OCI-LY3 (cell line): Measurements from ENCODE around the gene PTN.
"Not testable (repeated sequence)": the region's sequence is repeated elsewhere in the genome, so short reads cannot be mapped to it uniquely, and the experiment has no call there.

Experiments
- H2AFZ ChIP-seq: fragments of 200-600, 300-600 bp; shearing (Covaris generic); 2 replicates; pipeline ENCODE4 v1.6.0; 2014; ENCODE audit warnings: antibody characterized with exemption, low read depth, low read length
- H3K27ac ChIP-seq: fragments of 200-600, 300-600 bp; sonication (generic); 2 replicates; pipeline ENCODE4 v1.5.1; 2014; ENCODE audit warnings: mild to moderate bottlenecking, low read length, moderate library complexity, mixed read lengths
- H3K27me3 ChIP-seq: fragments of 200-600, 300-600 bp; sonication (generic); 2 replicates; pipeline ENCODE4 v1.6.1; 2014; ENCODE audit warnings: low read depth, low read length, mixed read lengths
- H3K36me3 ChIP-seq: fragments of 200-600, 300-600 bp; sonication (generic); replicated peaks from 2 replicates; pipeline ENCODE3; 2014; ENCODE audit warnings: low read depth, low read length, mixed read lengths
- H3K4me1 ChIP-seq: fragments of 300-600, 200-600 bp; sonication (generic); 2 replicates; pipeline ENCODE4 v1.6.1; 2014; ENCODE audit warnings: low read length, mixed read lengths
- H3K4me2 ChIP-seq: fragments of 200-600, 300-600 bp; sonication (generic); 2 replicates; pipeline ENCODE4 v1.6.1; 2014; ENCODE audit warnings: low read length, mixed read lengths
- H3K4me3 ChIP-seq: fragments of 300-600, 200-600 bp; sonication (generic); 2 replicates; pipeline ENCODE4 v1.5.1; 2014; ENCODE audit warnings: antibody characterized with exemption, mild to moderate bottlenecking, low read length, moderate library complexity
- H3K79me2 ChIP-seq: fragments of 300-600, 200-600 bp; shearing (Covaris generic); 2 replicates; pipeline ENCODE4 v1.6.1; 2014; ENCODE audit warnings: mild to moderate bottlenecking, low read length, mixed read lengths
- H3K9ac ChIP-seq: fragments of 300-600, 200-600 bp; shearing (Covaris generic); 2 replicates; pipeline ENCODE4 v1.6.0; 2014; ENCODE audit warnings: mild to moderate bottlenecking, low read length, moderate library complexity
- H3K9me3 ChIP-seq: fragments of 200-600, 300-600 bp; shearing (Covaris generic); 2 replicates; pipeline ENCODE4 v1.6.1; 2014; ENCODE audit warnings: low read length, mixed read lengths; ENCODE audit not compliant: insufficient read depth
- H4K20me1 ChIP-seq: fragments of 200-600, 300-600 bp; sonication (generic); 2 replicates; pipeline ENCODE4 v1.6.1; 2016; ENCODE audit warnings: low read length, mixed read lengths; ENCODE audit not compliant: insufficient read depth
- EZH2phosphoT487 ChIP-seq: fragments of 200-600 bp; shearing (Covaris generic); IDR thresholded peaks from 2 replicates; pipeline ENCODE4 v1.6.1; 2018; ENCODE audit warnings: antibody characterized with exemption, mixed run types, low read depth
- TF ChIP-seq, protein P1 (sequence below): fragments of 200-600, 300-600 bp; sonication (generic); IDR thresholded peaks from 2 replicates; pipeline ENCODE4 v1.5.1; 2014; ENCODE audit warnings: antibody characterized with exemption, low read length, low read depth

The PTN gene

DNA sequence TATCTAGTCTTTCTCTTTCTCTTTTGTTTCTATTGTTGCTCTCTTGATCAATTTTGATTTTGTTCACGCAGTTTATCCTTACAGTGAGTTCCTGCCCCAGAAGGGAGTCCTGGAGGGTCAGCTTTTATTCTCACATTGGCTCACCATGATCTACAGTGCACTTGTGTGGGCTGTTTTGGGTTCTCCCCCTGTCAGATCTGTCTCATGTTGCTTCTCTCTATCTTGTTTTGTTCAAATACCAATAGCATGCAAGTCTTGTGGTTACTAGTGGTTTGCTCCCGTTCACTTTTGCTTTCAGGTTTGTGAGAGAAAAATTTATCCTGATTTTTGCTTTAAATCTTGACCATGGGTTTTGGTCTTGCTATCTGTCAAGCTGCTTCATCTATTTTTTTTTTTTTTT lies 74.3 kb downstream of the PTN start:
- Histone ChIP-seq H3K27ac (no peak overlapping the region), H2AFZ (no peak overlapping the region), H3K4me2 (no peak overlapping the region), H3K36me3 (no peaks in the 10 kb centered on the region), H3K27me3 (no peaks in the 10 kb centered on the region), H3K79me2 (no peaks in the 10 kb centered on the region), H3K9me3 (no peaks in the 10 kb centered on the region), H4K20me1 (no peaks in the 10 kb centered on the region), H3K4me3 (no peak overlapping the region), H3K4me1 (no peaks in the 10 kb centered on the region), H3K9ac (no peak overlapping the region)
- no peak for TF ChIP-seq EZH2phosphoT487
- TF ChIP-seq, protein P1, sequence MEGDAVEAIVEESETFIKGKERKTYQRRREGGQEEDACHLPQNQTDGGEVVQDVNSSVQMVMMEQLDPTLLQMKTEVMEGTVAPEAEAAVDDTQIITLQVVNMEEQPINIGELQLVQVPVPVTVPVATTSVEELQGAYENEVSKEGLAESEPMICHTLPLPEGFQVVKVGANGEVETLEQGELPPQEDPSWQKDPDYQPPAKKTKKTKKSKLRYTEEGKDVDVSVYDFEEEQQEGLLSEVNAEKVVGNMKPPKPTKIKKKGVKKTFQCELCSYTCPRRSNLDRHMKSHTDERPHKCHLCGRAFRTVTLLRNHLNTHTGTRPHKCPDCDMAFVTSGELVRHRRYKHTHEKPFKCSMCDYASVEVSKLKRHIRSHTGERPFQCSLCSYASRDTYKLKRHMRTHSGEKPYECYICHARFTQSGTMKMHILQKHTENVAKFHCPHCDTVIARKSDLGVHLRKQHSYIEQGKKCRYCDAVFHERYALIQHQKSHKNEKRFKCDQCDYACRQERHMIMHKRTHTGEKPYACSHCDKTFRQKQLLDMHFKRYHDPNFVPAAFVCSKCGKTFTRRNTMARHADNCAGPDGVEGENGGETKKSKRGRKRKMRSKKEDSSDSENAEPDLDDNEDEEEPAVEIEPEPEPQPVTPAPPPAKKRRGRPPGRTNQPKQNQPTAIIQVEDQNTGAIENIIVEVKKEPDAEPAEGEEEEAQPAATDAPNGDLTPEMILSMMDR, result no peak

DNA sequence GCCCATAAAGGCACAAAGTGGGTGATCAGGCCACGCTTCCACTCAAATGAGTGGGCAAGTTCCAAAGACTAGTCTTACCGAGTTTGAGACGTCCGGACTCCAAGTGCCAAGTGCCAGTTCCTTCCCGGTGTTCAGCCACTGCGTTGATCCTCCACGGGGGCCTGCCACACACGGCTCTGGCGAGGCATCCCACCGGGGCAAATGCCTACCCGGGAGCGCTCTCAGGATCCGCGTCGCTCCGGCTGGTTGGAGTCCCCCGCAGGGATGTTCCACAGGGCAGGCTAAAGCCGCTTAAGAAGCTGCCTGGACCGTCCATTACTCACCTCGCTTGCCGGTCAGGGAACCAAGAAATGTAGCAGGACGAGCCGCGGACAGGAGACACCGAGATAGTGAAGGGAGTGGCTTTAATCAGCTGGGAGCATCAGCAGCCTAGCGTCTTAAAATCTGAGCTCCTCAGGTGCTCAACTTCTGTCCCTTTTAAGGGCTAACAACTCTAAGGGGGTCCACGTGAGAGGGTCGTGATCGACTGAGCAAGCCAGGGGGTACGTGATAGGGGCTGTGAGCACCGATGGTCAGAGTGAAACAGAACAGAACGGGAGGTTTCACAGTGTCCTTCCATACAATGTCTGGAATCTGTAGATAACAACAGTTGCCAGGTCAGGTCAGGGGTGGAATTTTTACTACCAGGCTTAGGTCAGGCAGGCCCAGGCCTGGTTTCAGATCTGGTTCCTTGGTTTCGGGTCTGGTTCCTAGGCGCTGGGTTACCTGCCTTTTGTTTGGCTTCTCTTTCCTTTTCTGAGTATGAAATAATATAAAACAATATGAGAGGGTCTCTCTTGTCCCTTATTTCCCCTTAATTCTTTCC lies 75.3 kb downstream of the PTN start:
- not testable (repeated sequence) for H3K9ac ChIP-seq, H3K27ac ChIP-seq, H4K20me1 ChIP-seq, H3K27me3 ChIP-seq, H2AFZ ChIP-seq, H3K36me3 ChIP-seq, H3K9me3 ChIP-seq, H3K4me1 ChIP-seq, H3K79me2 ChIP-seq, H3K4me3 ChIP-seq, H3K4me2 ChIP-seq

GRCh38 chr7:137266764-137267163 lies 76.8 kb downstream of the PTN start:
- Histone ChIP-seq H3K9me3 (no peaks in the 10 kb centered on the region), H3K9ac (no peak overlapping the region), H3K36me3 (no peaks in the 10 kb centered on the region), H3K27me3 (no peaks in the 10 kb centered on the region), H3K4me3 (no peak overlapping the region), H4K20me1 (no peaks in the 10 kb centered on the region), H3K4me1 (no peaks in the 10 kb centered on the region), H2AFZ (no peak overlapping the region), H3K4me2 (no peak overlapping the region), H3K27ac (no peak overlapping the region), H3K79me2 (no peaks in the 10 kb centered on the region)
- TF ChIP-seq EZH2phosphoT487, result no peak
- TF ChIP-seq, protein P1, result no peak

GRCh38 chr7:137265480-137265879 lies 78.1 kb downstream of the PTN start:
- H3K79me2 ChIP-seq, H3K27ac ChIP-seq, H3K36me3 ChIP-seq, H2AFZ ChIP-seq, H3K9me3 ChIP-seq, H3K4me3 ChIP-seq, H3K4me2 ChIP-seq, H3K27me3 ChIP-seq, H3K4me1 ChIP-seq, H3K9ac ChIP-seq, H4K20me1 ChIP-seq: not testable (repeated sequence)

DNA sequence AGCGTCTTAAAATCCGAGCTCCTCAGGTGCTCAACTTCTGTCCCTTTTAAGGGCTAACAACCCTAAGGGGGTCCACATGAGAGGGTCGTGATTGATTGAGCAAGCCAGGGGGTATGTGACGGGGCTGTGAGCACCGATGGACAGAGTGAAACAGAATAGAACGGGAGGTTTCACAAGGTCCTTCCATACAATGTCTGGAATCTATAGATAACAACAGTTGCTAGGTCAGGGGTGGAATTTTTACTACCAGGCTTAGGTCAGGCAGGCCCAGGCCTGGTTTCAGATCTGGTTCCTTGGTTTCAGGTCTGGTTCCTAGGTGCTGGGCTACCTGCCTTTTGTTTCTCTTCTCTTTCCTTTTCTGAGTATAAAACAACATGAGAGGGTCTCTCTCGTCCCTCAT lies 80.9 kb downstream of the PTN start:
- Histone ChIP-seq H3K27me3 (no peaks in the 10 kb centered on the region), H3K9ac (no peak overlapping the region), H3K4me2 (no peak overlapping the region), H2AFZ (no peak overlapping the region), H3K9me3 (no peaks in the 10 kb centered on the region), H3K79me2 (no peaks in the 10 kb centered on the region), H3K4me1 (no peaks in the 10 kb centered on the region), H3K36me3 (no peaks in the 10 kb centered on the region), H4K20me1 (no peaks in the 10 kb centered on the region), H3K27ac (no peak overlapping the region), H3K4me3 (no peak overlapping the region)
- TF ChIP-seq, protein P1, result no peak
- no peak for TF ChIP-seq EZH2phosphoT487
